Activated T-cell treated with anti-CD3 and anti-CD28 coated beads for 1 hour (primary cell): ENCODE measurements around the gene SRF.

Experiments used
- DNase-seq: peaks from one replicate; pipeline ENCODE4 v3.0.0-alpha.2; 2020; ENCODE audit warnings: low read depth

SRF gene

DNA sequence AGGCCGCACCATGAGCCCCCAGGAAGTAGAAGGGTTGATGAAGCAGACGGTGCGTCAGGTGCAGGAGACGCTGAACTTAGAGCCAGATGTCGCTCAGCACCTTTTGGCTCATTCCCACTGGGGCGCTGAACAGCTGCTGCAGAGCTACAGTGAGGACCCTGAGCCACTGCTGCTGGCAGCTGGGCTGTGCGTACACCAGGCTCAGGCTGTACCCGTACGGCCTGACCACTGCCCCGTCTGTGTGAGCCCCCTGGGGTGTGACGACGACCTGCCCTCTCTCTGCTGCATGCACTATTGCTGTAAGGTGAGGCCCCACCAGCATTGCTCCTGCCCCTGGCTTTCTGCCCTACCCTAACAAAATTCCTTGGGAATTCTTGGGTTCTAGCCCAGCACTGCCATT is 45.1 kb downstream of the SRF start:
- no peak for DNase-seq

DNA sequence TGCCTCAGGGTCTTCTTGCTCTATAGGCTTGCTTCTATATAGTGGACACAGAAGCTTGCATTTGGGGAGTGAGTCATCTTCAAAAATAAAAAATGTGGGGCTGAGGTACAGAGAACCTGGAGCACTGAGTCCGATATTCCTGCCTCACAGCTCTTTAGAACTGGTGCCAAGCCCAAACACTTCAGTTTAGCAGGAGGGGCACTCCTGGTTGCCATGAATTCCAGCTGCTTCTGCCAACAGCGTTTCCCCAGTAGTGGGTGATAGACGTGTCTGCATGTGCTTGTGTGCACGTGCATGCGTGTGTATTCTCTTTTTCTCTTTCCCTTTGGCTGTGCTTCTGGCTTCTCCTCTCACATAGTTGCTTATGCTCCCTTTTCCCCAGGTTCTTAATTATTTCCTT is 46.3 kb downstream of the SRF start:
- no peak for DNase-seq

DNA sequence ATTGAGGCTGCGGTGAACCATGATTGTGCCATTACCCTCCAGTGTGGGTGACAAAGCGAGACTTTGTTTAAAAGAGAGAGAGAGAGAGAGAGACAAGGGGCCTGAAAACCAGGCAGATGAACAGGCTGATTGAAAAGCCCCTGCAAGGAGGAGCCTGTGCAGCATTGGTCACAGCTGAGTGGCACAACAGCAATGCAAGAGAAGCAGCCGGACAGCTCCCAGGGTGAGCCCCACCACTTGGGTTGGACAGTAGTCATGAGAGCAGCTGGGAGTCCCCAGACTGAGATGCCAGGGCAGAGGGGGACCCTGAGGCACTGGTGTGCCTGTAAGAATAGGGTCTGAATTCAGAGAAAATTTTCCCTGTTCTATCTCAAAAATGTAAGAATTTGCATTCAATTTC is 48.0 kb downstream of the SRF start:
- DNase-seq, result no peak

DNA sequence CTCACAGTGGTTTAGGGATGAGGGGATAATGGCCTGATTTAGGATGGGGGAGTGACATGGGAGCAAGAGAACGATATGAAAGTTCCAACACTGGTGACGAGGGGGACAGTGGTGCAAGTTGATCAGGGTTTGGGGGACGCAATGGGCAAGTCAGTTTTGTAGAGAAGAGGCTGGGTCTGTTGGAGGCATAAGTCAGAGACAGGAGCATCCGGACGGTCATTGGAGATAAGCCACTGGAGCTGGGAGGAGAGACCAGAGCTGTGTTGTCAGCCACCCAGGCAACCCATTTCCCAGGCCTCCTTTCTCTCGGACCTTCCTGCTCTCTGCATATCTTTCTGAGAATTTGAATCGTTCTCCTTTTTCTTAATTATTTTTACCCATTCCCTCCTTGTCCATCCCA is 48.7 kb downstream of the SRF start:
- DNase-seq, result no peak

DNA sequence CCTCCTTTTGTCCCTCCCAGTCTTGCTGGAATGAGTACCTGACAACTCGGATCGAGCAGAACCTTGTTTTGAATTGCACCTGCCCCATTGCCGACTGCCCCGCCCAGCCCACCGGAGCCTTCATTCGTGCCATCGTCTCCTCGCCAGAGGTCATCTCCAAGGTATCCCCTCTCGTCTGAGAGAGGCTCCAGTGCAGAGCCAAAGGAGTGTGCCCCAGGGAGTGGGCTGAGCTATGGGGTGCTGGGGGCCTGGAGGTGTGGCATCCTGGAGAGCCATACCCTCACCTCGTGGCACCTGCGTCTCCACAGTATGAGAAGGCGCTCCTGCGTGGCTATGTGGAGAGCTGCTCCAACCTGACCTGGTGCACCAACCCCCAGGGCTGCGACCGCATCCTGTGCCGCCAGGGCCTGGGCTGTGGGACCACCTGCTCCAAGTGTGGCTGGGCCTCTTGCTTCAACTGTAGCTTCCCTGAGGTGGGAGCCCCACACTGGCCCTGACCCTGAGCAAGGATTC is 49.4 kb downstream of the SRF start:
- no peak for DNase-seq

DNA sequence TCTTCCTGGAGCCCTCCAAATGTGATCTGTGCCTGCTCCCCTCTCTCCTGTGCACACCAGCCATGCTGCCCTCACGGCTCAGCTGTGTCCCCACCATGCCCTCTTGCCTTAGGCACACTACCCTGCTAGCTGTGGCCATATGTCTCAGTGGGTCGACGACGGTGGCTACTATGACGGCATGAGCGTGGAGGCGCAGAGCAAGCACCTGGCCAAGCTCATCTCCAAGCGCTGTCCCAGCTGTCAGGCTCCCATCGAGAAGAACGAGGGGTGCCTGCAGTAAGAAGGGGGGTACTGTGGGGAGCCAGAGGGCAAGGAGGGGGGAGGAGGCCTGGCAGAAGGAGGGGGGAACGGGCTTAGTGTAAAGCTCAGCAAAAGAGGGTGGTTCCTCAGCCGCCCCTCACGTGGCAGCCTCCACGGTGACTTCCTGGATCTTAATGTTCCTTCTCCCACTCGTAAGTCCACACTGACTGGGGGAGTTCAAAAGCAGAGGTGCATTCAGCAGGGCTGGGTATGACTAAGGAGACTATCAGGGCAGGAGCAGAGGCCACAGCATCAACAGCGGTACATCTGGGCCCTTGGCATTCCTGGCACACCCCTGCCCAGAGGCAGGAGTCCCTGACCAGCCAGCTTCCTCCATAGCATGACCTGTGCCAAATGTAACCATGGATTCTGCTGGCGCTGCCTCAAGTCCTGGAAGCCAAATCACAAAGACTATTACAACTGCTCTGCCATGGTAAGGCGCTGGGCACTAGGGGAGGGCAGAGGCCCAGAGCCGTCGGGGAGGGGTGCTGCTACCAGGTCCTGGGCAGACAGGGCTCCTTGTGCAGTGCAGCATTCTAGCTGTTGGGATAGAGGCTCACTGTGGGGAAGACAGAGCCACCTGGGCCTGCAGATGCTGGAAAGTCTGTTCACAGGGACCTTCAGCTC is 50.2 kb downstream of the SRF start:
- DNase-seq, result no peak

DNA sequence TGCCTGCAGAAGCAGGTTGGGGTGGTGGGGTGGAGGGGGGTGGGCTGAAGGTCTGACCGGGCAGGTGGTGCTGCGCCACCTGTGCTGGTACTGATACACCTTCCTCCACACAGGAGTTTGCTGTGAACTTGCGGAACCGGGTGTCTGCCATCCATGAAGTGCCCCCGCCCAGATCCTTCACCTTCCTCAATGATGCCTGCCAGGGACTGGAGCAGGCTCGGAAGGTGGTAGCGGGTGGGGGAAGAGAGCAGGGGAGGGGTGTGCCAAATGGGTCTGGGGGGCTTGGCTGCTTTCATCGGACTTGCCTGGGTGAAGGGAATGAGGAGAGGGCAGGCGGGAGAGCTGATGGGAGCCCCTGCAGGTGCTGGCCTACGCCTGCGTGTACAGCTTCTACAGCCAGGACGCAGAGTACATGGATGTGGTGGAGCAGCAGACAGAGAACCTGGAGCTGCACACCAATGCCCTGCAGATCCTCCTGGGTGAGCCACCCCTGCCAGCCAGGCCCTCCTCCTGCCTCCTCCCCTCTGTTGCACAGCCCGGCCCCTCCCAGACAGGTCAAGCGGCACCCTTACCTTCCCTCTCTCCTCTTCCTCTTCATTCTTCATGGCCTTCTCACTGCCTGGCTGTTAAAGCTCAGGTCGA is 51.5 kb downstream of the SRF start:
- no peak for DNase-seq

DNA sequence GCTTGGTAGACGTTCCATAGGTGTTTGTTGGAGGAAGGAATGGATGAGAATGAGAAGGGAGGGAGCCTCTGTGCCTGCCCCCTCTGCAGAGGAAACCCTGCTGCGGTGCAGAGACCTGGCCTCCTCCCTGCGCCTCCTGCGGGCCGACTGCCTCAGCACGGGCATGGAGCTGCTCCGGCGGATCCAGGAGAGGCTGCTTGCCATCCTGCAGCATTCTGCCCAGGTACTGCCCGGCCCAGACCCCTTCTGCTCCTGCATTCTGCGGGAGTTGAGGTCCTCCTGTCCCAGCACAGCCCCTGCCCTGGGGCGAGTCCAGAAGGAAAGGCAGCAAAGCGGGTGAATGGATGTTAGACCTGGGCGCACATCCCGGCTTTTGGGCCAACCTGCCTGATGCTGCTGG is 52.1 kb downstream of the SRF start:
- DNase-seq, result no peak

DNA sequence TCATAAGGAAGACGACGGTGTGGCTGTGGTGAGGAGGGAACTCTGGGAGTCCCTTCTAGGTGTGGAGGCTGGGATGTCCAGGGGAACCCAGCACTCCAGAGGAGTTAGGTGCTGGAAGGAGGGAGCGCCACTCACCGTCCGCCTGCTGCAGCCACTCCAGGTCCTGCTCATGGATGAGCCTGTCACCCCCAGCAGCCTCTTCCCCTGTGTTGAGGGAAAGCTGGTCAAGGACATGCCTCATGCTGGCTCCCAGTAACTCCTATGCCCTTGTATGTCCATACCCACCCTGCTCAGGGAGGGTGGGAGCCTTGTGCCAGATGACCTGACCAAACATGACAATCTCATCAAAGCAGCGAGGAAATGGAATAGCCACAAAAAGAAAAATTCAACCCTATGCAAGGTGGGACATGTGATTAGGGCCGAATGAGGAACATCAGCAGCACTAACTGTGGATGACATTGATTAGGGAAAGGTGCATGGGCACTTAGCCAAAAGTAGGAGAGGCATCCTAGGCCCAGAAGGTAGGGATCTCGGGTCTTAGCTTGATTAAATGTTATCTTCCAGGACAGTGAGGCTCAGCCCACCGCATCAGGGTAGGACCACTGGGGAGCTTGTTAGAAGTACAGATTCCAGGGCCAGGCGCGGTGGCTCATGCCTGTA is 55.3 kb downstream of the SRF start:
- DNase-seq, result no peak

DNA sequence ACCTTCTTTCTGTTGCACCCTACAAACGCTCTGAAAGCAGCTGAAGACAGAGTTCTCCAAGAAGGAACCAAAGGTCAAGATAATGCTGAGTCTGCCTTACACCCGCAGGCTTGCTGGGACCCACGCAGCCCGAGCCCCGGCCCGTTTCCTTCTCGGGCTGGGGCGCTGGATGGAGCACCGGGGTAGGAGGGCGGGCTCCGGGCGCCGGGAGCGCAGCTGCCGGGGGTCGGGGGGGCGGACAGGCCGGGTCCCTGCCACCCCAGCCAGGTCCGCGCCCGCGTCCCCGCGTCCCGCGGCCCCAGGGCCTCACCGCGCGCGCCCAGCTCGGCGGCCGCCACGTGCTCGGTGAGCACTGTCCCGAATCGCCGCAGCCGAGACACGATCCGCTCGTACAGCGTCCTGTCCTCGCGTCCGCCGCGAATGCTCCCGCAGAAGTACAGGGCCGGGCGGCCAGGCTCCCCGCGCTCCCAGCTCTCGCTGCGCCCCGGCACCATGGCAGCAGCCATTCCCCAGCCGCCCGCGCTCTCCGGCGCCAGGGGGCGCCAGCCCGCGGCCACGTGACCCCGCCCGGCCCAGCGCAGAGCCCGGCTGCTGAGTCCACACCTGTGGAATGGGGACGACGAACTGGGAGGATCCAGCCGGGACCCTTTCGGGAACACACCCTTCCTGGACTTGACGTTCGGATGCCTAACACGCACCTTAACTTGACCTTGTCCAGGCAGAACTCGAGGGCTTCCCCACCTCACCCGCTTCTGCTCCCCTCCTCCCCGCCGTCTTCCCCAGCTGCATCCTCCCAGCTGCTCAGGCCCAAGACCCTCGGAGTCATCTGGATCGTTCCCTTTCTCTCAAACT is 58.1 kb downstream of the SRF start, which contains the start of gene DNPH1:
DNPH1 (minus strand) TSS at position 531 of the 852 bp plus-strand sequence; CDS start at position 506, 25 bp downstream.
- DNase-seq, result peak; percentile 72

DNA sequence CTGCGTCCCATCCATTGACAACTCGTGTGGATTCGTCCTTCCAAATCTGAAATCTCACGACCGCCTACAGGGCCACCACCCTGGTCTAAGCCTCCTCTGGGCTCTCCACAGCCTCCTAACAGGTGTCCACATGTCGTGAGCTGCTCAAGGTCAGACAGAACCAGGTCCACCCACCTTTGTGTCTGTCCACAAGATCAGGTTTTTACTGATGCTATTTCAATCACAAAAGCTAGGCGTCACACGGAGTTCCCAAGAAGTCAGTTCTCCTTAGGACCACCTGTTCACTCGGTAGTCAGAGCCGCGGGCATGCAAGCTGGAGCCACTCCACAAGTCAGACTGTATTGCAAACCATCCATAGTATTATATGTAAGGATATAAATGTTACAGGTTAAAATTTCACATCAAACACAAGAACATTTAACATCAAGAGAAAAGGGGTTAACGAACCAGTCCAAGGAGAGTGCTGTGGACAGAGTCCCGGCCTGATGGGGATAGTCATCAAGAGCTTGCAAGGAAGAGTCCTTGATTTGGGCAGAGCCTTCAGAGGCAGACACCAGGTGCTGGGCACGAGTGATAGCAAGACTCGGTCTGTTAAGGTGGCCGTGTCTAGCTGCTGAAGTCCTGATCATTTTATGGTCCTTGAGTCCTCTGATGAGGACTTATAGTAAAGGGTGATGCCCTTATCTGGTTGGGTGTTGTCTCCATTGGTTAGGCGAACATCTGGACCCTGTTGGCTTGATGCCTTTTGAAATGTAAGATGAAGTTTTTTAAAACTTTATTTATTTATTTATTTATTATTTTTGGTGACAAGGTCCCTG is 58.9 kb downstream of the SRF start:
- DNase-seq, result no peak

DNA sequence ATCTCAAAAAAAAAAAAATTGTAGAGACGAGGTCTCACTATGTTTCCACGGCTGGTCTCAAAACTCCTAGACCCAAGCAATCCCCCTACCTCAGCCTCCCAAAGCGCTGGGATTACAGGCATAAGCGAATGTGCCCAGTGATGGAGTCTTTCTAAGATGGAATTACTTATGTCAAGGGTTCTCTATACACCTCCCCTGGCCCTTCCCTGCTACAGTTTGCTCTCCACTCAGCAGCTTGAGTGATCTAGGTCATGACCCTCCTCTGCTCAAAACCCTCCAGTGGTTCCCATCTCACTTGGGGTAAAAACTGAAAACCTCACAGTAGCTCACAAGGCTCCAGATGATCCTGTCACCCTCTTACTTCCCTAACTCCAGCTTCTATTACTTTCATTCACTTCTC is 60.0 kb downstream of the SRF start:
- DNase-seq, result no peak
